CD4-positive, alpha-beta T cell treated with Interleukin-6 for 4 hours (primary cell): ENCODE results near the gene KCNMB2.
"Not testable (repeated sequence)": the region's sequence is repeated elsewhere in the genome, so short reads cannot be mapped to it uniquely, and the experiment has no call there.

ENCODE experiments used
- DNase-seq: peaks from one replicate; pipeline ENCODE4 v3.0.0-alpha.2; 2020; ENCODE audit warnings: mixed read lengths

Gene KCNMB2

GRCh38 chr3:178536211-178537079, at the start of gene KCNMB2:
Gene KCNMB2 (plus strand): TSS chr3:178536436.
- DNase-seq: no peak

GRCh38 chr3:178486903-178487302, 49.3 kb upstream of the KCNMB2 start:
- no peak for DNase-seq

GRCh38 chr3:178487752-178488151, 48.5 kb upstream of the KCNMB2 start:
- DNase-seq: no peak

GRCh38 chr3:178491751-178492150, 44.5 kb upstream of the KCNMB2 start:
- no peak for DNase-seq

- DNase-seq: no peak
Measured at GRCh38 chr3:178492491-178492890, 43.7 kb upstream of the KCNMB2 start.

GRCh38 chr3:178494386-178494785, 41.9 kb upstream of the KCNMB2 start:
- DNase-seq: no peak

GRCh38 chr3:178496911-178497310, 39.3 kb upstream of the KCNMB2 start:
- no peak for DNase-seq

- DNase-seq: no peak
Measured at GRCh38 chr3:178498871-178499270, 37.4 kb upstream of the KCNMB2 start.

GRCh38 chr3:178500631-178501030, 35.6 kb upstream of the KCNMB2 start:
- DNase-seq: no peak

- no peak for DNase-seq
Measured at GRCh38 chr3:178504128-178504527, 32.1 kb upstream of the KCNMB2 start.

- DNase-seq: no peak
Measured at GRCh38 chr3:178505832-178506231, 30.4 kb upstream of the KCNMB2 start.

- no peak for DNase-seq
Measured at GRCh38 chr3:178507507-178508442, 28.5 kb upstream of the KCNMB2 start.

- DNase-seq: no peak
Measured at GRCh38 chr3:178508443-178508825, 27.8 kb upstream of the KCNMB2 start.

- DNase-seq: no peak
Measured at GRCh38 chr3:178510496-178510895, 25.7 kb upstream of the KCNMB2 start.

- DNase-seq: no peak
Measured at GRCh38 chr3:178512647-178513046, 23.6 kb upstream of the KCNMB2 start.

- DNase-seq: no peak
Measured at GRCh38 chr3:178513546-178514380, 22.5 kb upstream of the KCNMB2 start.

- no peak for DNase-seq
Measured at GRCh38 chr3:178514401-178514800, 21.8 kb upstream of the KCNMB2 start.

- DNase-seq: not testable (repeated sequence)
Measured at GRCh38 chr3:178515076-178515744, 21.0 kb upstream of the KCNMB2 start.

- no peak for DNase-seq
Measured at GRCh38 chr3:178517665-178518334, 18.4 kb upstream of the KCNMB2 start.

GRCh38 chr3:178518660-178519396, 17.4 kb upstream of the KCNMB2 start:
- DNase-seq: no peak

- DNase-seq: no peak
Measured at GRCh38 chr3:178519701-178520100, 16.5 kb upstream of the KCNMB2 start.
